HepG2 (cell line): ENCODE data around the gene TM4SF1. TPM values are rescaled to one million over a fixed set of nuclear protein-coding genes. Genes with fewer than 3 reads are reported as not detected.

Experiments used
- CEBPB ChIP-seq: IDR thresholded peaks from 2 replicates; pipeline ENCODE4 v1.6.1; 2011; ENCODE audit warnings: low read depth, low read length, improper control_type of control experiment, borderline replicate concordance
- FOXA3 ChIP-seq: IDR thresholded peaks from 2 replicates; pipeline ENCODE4 v1.6.1; 2016; ENCODE audit warnings: missing genetic modification reagents, missing compliant biosample characterization
- FOXP1 ChIP-seq, 2 experiments: fragments of 450-650 bp in 1 of 2; IDR thresholded peaks; 2 replicates each; pipeline ENCODE4 v1.6.1; 2017 to 2018; ENCODE audit warnings: antibody characterized with exemption in 1 of 2
- ISL2 ChIP-seq: sonication (generic); formaldehyde crosslinking; IDR thresholded peaks from 2 replicates; pipeline ENCODE4 v1.5.0; 2020; ENCODE audit warnings: missing genetic modification reagents
- KDM6A ChIP-seq: IDR thresholded peaks from 2 replicates; pipeline ENCODE4 v1.6.1; 2016; ENCODE audit warnings: low read depth
- NCOR1 ChIP-seq: fragments of 200-600 bp; sonication (generic); IDR thresholded peaks from 2 replicates; pipeline ENCODE4 v1.7.0; 2017; ENCODE audit warnings: antibody characterized with exemption, low read length, borderline replicate concordance
- RBFOX2 ChIP-seq: fragments of 200-400 bp; formaldehyde crosslinking; IDR thresholded peaks from 2 replicates; pipeline ENCODE4 v1.6.1; 2017; ENCODE audit warnings: low read depth, mild to moderate bottlenecking, low read length
- SMAD1 ChIP-seq: sonication (generic); formaldehyde crosslinking; IDR thresholded peaks from 2 replicates; pipeline ENCODE4 v1.4.0; 2020; ENCODE audit warnings: missing genetic modification reagents, low read depth, mild to moderate bottlenecking, borderline replicate concordance
- SOX13 ChIP-seq, 3 experiments: fragments of 450-650 bp in 1 of 3; sonication (generic) in 1 of 3; formaldehyde crosslinking in 1 of 3; IDR thresholded peaks in 2 of 3; conservative IDR thresholded peaks in 1 of 3; 2 replicates each; pipeline versions ENCODE4 v1.5.0 to v1.6.1; 2016 to 2020; ENCODE audit warnings: antibody characterized with exemption in 1 of 3, mild to moderate bottlenecking in 1 of 3, missing compliant biosample characterization in 1 of 3, missing genetic modification reagents in 1 of 3, moderate library complexity in 1 of 3
- TEAD3 ChIP-seq: optimal IDR thresholded peaks from 2 replicates; pipeline ENCODE3; 2016; ENCODE audit warnings: borderline replicate concordance
- ZMYM4 ChIP-seq: sonication (generic); formaldehyde crosslinking; IDR thresholded peaks from 2 replicates; pipeline ENCODE4 v1.8.1; 2023; ENCODE audit warnings: mild to moderate bottlenecking, missing genetic modification reagents
- ZNF124 ChIP-seq: sonication (generic); formaldehyde crosslinking; IDR thresholded peaks from 2 replicates; pipeline ENCODE4 v1.4.0; 2020; ENCODE audit warnings: missing genetic modification reagents
- ZNF317 ChIP-seq: sonication (generic); formaldehyde crosslinking; IDR thresholded peaks from 2 replicates; pipeline ENCODE4 v1.5.0; 2020; ENCODE audit warnings: mild to moderate bottlenecking, missing genetic modification reagents
- ZNF329 ChIP-seq: sonication (generic); formaldehyde crosslinking; IDR thresholded peaks from 2 replicates; pipeline ENCODE4 v1.9.0; 2021; ENCODE audit warnings: low read depth, mild to moderate bottlenecking, missing genetic modification reagents
- ZNF34 ChIP-seq: sonication (generic); formaldehyde crosslinking; IDR thresholded peaks from 2 replicates; pipeline ENCODE4 v1.4.0; 2020; ENCODE audit warnings: mild to moderate bottlenecking, missing genetic modification reagents, borderline replicate concordance
- ZNF878 ChIP-seq: sonication (generic); formaldehyde crosslinking; IDR thresholded peaks from 2 replicates; pipeline ENCODE4 v1.8.1; 2023; ENCODE audit warnings: mild to moderate bottlenecking, missing genetic modification reagents, moderate library complexity
- polyA plus RNA-seq, 8 experiments: library from polyadenylated mRNA; depleted of rRNA in 3 of 8; stranded (reverse) in 7 of 8; unstranded in 1 of 8; fragments of >200 nt; fragmentation: Illumina TruSeq in 4 of 8; extraction: Trizol in 4 of 8; gene quantifications; 2 replicates each; pipeline versions ENCODE4 v1.2.1 to v1.2.3, GENCODE V29; 2011 to 2016; ENCODE audit warnings: low read depth in 4 of 8, missing spikeins in 1 of 8, mixed read lengths in 1 of 8; ENCODE audit not compliant: insufficient read depth in 1 of 8
- total RNA-seq, 5 experiments: library from RNA; depleted of rRNA; stranded (reverse); fragments of >200 nt; fragmentation: Illumina TruSeq; extraction: Trizol; gene quantifications; 2 replicates each; pipeline ENCODE4 v1.2.3, GENCODE V29; 2016; ENCODE audit warnings: low read depth in 1 of 5
- TF ChIP-seq, protein P1 (sequence below): IDR thresholded peaks from 2 replicates; pipeline ENCODE4 v1.6.1; 2016; ENCODE audit warnings: mild to moderate bottlenecking
- TF ChIP-seq, protein P2 (sequence below): sonication (generic); formaldehyde crosslinking; IDR thresholded peaks from 2 replicates; pipeline ENCODE4 v1.4.0; 2020; ENCODE audit warnings: missing genetic modification reagents, mild to moderate bottlenecking, borderline replicate concordance
- TF ChIP-seq, protein P3 (sequence below): IDR thresholded peaks from 2 replicates; pipeline ENCODE4 v1.4.0; 2020; ENCODE audit warnings: mild to moderate bottlenecking, missing genetic modification reagents
- TF ChIP-seq, protein P4 (sequence below): sonication (generic); formaldehyde crosslinking; conservative IDR thresholded peaks from 2 replicates; pipeline ENCODE4 v1.8.0; 2022; ENCODE audit warnings: mild to moderate bottlenecking, moderate library complexity, missing genetic modification reagents

The TM4SF1 gene
- total and polyA plus RNA-seq, 2 of the 13 experiments (the other 11 are each of a cell fraction or from before 2014, with no cell fraction given): 431 to 1,359 TPM

DNA sequence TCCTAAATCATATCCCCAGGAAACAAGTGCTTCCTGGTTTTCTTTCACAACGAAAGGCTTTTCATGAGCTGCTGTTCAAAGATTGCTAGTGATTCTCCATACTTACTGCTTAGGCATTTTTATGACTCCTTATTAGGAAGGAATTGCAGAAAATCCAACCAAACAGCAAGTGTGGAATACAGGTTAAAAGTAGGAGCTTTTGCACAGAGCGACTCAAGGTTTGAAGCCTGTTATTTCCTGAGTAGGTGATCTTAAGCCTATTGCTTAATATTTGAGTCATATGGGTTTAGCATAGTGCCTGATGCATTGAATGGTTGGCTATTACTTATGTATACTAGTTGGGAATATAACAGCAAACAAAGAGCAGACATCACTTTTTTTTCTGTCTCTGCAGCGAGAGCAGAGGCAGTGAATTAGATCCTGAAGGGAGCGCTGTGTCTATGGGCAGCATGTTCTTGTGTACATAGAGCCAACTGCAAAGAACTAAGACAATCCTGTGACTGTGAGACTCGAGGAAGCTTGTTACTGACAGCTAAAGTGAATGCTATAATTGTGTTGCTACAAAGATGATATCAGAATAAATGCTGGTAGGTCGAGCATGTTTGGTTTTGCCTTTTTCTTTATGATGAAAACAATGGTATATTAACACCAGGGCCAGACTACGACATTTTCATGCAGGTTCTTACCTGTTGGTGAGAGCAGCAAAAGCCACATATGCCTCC lies 6.3 kb downstream of the TM4SF1 start (continued):
- TF ChIP-seq NCOR1: no peak
- TF ChIP-seq ZNF878 (CRISPR knock-in tag): 0 out of 2 replicates have a peak, but pooled peaks have one; percentile 20
- TF ChIP-seq FOXA3 (CRISPR knock-in tag): peak; percentile 80
- no peak for TF ChIP-seq FOXP1 (IDR thresholded peaks at IDR 0.05)
- 0 out of 2 replicates have a peak, but pooled peaks have one; percentile 9 for TF ChIP-seq FOXP1 (CRISPR knock-in tag; IDR thresholded peaks at IDR 0.05)
- TF ChIP-seq, protein P1, sequence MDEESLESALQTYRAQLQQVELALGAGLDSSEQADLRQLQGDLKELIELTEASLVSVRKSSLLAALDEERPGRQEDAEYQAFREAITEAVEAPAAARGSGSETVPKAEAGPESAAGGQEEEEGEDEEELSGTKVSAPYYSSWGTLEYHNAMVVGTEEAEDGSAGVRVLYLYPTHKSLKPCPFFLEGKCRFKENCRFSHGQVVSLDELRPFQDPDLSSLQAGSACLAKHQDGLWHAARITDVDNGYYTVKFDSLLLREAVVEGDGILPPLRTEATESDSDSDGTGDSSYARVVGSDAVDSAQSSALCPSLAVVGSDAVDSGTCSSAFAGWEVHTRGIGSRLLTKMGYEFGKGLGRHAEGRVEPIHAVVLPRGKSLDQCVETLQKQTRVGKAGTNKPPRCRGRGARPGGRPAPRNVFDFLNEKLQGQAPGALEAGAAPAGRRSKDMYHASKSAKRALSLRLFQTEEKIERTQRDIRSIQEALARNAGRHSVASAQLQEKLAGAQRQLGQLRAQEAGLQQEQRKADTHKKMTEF (CRISPR knock-in tag): peak; percentile 45; the same call in 1 of the 2 replicates
- TF ChIP-seq KDM6A (CRISPR knock-in tag): no peak
- TF ChIP-seq SMAD1 (CRISPR knock-in tag): no peak
- peak; percentile 51; the same call in 1 of the 2 replicates for TF ChIP-seq ZMYM4 (CRISPR knock-in tag)
- no peak for TF ChIP-seq ZNF329 (CRISPR knock-in tag)
- TF ChIP-seq ISL2 (CRISPR knock-in tag): 0 out of 2 replicates have a peak, but pooled peaks have one; percentile 9
- TF ChIP-seq, protein P2, sequence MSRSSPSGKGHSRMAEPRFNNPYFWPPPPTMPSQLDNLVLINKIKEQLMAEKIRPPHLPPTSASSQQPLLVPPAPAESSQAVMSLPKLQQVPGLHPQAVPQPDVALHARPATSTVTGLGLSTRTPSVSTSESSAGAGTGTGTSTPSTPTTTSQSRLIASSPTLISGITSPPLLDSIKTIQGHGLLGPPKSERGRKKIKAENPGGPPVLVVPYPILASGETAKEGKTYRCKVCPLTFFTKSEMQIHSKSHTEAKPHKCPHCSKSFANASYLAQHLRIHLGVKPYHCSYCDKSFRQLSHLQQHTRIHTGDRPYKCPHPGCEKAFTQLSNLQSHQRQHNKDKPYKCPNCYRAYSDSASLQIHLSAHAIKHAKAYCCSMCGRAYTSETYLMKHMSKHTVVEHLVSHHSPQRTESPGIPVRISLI (CRISPR knock-in tag): peak; percentile 63; the same call in 1 of the 2 replicates
- no peak for TF ChIP-seq SOX13 (IDR thresholded peaks at IDR 0.05)
- 0 out of 4 replicates have a peak, but pooled peaks of 1 of the 2 experiments have one; percentile 46 for TF ChIP-seq SOX13 (CRISPR knock-in tag; conservative IDR thresholded peaks at IDR 0.05 in 1 of 2, IDR thresholded peaks at IDR 0.05 in 1 of 2)
- 0 out of 2 replicates have a peak, but pooled peaks have one; percentile 24 for TF ChIP-seq ZNF317 (CRISPR knock-in tag)
- 0 out of 2 replicates have a peak, but pooled peaks have one; percentile 52 for TF ChIP-seq ZNF34 (CRISPR knock-in tag)
- peak; percentile 23 for TF ChIP-seq TEAD3 (CRISPR knock-in tag)
- TF ChIP-seq, protein P3, sequence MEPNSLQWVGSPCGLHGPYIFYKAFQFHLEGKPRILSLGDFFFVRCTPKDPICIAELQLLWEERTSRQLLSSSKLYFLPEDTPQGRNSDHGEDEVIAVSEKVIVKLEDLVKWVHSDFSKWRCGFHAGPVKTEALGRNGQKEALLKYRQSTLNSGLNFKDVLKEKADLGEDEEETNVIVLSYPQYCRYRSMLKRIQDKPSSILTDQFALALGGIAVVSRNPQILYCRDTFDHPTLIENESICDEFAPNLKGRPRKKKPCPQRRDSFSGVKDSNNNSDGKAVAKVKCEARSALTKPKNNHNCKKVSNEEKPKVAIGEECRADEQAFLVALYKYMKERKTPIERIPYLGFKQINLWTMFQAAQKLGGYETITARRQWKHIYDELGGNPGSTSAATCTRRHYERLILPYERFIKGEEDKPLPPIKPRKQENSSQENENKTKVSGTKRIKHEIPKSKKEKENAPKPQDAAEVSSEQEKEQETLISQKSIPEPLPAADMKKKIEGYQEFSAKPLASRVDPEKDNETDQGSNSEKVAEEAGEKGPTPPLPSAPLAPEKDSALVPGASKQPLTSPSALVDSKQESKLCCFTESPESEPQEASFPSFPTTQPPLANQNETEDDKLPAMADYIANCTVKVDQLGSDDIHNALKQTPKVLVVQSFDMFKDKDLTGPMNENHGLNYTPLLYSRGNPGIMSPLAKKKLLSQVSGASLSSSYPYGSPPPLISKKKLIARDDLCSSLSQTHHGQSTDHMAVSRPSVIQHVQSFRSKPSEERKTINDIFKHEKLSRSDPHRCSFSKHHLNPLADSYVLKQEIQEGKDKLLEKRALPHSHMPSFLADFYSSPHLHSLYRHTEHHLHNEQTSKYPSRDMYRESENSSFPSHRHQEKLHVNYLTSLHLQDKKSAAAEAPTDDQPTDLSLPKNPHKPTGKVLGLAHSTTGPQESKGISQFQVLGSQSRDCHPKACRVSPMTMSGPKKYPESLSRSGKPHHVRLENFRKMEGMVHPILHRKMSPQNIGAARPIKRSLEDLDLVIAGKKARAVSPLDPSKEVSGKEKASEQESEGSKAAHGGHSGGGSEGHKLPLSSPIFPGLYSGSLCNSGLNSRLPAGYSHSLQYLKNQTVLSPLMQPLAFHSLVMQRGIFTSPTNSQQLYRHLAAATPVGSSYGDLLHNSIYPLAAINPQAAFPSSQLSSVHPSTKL (CRISPR knock-in tag): peak; percentile 10; the same call in 1 of the 2 replicates
- TF ChIP-seq ZNF124 (CRISPR knock-in tag): 0 out of 2 replicates have a peak, but pooled peaks have one; percentile 22
- peak; percentile 74 for TF ChIP-seq RBFOX2
- TF ChIP-seq, protein P4, sequence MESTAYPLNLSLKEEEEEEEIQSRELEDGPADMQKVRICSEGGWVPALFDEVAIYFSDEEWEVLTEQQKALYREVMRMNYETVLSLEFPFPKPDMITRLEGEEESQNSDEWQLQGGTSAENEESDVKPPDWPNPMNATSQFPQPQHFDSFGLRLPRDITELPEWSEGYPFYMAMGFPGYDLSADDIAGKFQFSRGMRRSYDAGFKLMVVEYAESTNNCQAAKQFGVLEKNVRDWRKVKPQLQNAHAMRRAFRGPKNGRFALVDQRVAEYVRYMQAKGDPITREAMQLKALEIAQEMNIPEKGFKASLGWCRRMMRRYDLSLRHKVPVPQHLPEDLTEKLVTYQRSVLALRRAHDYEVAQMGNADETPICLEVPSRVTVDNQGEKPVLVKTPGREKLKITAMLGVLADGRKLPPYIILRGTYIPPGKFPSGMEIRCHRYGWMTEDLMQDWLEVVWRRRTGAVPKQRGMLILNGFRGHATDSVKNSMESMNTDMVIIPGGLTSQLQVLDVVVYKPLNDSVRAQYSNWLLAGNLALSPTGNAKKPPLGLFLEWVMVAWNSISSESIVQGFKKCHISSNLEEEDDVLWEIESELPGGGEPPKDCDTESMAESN (CRISPR knock-in tag): no peak
- TF ChIP-seq CEBPB: peak; percentile 67
